ENCODE measurements around the gene PPP1R8.

DNA sequence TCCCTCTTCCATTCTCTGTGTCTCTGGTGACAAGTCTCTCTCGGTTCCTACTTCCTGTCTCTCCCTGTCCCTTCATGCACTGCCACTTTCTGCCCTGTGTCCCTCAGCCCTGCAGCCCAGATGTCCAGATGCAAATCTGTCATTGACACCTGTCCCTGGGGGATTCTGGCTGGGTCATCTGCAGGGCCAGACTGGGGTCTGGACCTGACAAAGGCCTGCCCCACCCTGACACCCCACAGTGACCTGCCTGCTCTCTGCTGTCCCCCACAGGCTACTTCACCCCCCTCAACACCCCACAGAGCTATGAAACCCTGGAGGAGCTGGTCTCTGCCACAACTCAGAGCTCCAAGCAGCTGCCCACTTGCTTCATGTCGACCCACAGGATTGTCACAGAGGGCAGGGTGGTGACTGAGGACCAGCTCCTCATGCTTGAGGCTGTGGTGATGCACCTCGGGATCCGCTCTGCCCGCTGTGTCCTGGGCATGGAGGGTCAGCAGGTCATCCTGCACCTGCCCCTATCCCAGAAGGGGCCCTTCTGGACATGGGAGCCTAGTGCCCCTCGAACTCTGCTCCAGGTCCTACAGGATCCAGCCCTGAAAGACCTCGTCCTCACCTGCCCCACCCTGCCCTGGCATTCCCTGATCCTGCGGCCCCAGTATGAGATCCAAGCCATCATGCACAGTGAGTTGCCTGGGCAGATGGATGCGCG lies 48.9 kb downstream of the PPP1R8 start:
- TF ChIP-seq CTBP1 (IDR thresholded peaks at IDR 0.05; ENCODE audit: borderline replicate concordance) (no peak), SP1 (IDR thresholded peaks at IDR 0.05) (no peak), SUZ12 (IDR thresholded peaks at IDR 0.05) (no peak), LEF1 (IDR thresholded peaks at IDR 0.05; ENCODE audit: borderline replicate concordance) (no peak), BHLHE40 (IDR thresholded peaks at IDR 0.05; ENCODE audit: borderline replicate concordance) (no peak), TARDBP (IDR thresholded peaks at IDR 0.05) (no peak)
